Esophagus (tissue), 2 donors: ENCODE results near the gene VANGL1. TPM values are rescaled to one million over a fixed set of nuclear protein-coding genes. Genes with fewer than 3 reads are reported as not detected.

ENCODE experiments used
- H3K27ac ChIP-seq, 2 donors: one replicate each; pipeline ENCODE4 v1.5.1; 2013; ENCODE audit warnings: low read depth in 2 of 2, mild to moderate bottlenecking in 2 of 2, inconsistent platforms in 1 of 2, low read length in 1 of 2, moderate library complexity in 1 of 2
- H3K27me3 ChIP-seq, 2 donors: one replicate each; pipeline ENCODE4 v1.6.1; 2013; ENCODE audit warnings: low read length in 2 of 2, control low read depth in 1 of 2, mild to moderate bottlenecking in 1 of 2; ENCODE audit not compliant: insufficient read depth in 2 of 2, control insufficient read depth in 1 of 2
- H3K36me3 ChIP-seq, 2 donors: one replicate each; pipeline ENCODE4 v1.6.1; 2013; ENCODE audit warnings: low read length in 1 of 2; ENCODE audit not compliant: control insufficient read depth in 2 of 2, insufficient read depth in 2 of 2
- H3K4me1 ChIP-seq, 2 donors: one replicate each; pipeline ENCODE4 v1.6.1; 2013; ENCODE audit warnings: low read length in 1 of 2; ENCODE audit not compliant: control insufficient read depth in 2 of 2, insufficient read depth in 2 of 2
- H3K4me3 ChIP-seq, 2 donors: one replicate each; pipeline ENCODE4 v1.5.1; 2013; ENCODE audit warnings: low read length in 2 of 2, mild to moderate bottlenecking in 2 of 2, low read depth in 1 of 2, moderate library complexity in 1 of 2
- H3K9me3 ChIP-seq, 2 donors: one replicate each; pipeline ENCODE4 v1.6.1; 2013; ENCODE audit warnings: mild to moderate bottlenecking in 2 of 2, low read depth in 1 of 2, low read length in 1 of 2, moderate library complexity in 1 of 2; ENCODE audit not compliant: control insufficient read depth in 2 of 2, insufficient read depth in 1 of 2
- WGBS, 2 donors: extraction: QIAGEN DNeasy Blood & Tissue Kit; methylation state at CpG; one replicate each; pipeline ENCODE4 v1.1.7; 2013; 5-methylcytosine and 5-hydroxymethylcytosine counted together
- polyA plus RNA-seq, 2 donors: library from polyadenylated mRNA; stranded (reverse); fragments of 200-250 nt; gene quantifications; one replicate each; pipeline ENCODE4 v1.2.3, GENCODE V29; 2013
- donor health status: healthy with polysubstance abuse.
- donor health status: Bipolar disorder and iron deficiency.

The VANGL1 gene
- polyA plus RNA-seq, 2 donors = 3.4 to 4.1 TPM

GRCh38 chr1:115740811-115741210 lies 99.0 kb downstream of the VANGL1 start:
- H3K27ac ChIP-seq = peak overlapping the region in 1 of 2 donors; percentile 21
- H3K4me3 ChIP-seq = no peak overlapping the region
- WGBS, 2 donors = 77 to 81% methylated on average over 1 of the region's 1 CpG
- H3K4me1 ChIP-seq = no peaks in the 10 kb centered on the region
- no peaks in the 10 kb centered on the region for H3K27me3 ChIP-seq
- H3K9me3 ChIP-seq = no peaks in the 10 kb centered on the region
- no peaks in the 10 kb centered on the region for H3K36me3 ChIP-seq

DNA sequence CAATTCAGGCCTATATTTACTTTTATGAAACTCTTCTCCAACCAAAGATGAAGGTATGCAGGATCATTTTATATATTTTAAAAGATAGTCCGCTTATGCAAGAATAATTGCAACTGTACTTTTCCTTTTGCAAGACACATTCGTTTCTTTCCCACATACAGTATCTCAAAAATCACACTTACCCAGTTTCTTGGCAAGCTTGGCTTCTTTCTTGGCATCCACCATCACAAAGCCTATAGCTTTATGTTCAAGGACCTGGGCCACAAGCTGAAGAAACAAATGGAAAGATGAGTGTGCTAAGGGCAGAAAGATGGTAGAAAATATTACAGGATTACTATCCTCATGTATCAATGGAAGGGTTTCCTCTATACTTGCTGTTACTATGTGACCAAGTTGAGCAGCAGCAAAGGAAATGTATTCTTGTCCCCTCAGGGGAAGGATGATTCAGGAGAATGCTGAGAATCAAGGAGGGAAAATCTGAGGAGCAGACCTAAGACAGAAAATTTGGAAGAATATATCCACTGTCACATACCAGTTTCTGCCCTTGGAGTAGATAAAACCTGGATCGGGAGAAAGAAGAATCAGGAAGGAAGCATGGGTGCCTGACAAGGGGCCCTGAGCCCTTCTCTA lies 103.0 kb downstream of the VANGL1 start:
- Histone ChIP-seq H3K27ac (no peak overlapping the region), H3K9me3 (no peaks in the 10 kb centered on the region), H3K4me1 (peaks cover 2 to 6% of the 10 kb centered on the region in 2 donors), H3K27me3 (no peaks in the 10 kb centered on the region), H3K36me3 (no peaks in the 10 kb centered on the region), H3K4me3 (no peak overlapping the region)
- 72 to 80% methylated on average over 3 of the region's 3 CpGs for WGBS, 2 donors

DNA sequence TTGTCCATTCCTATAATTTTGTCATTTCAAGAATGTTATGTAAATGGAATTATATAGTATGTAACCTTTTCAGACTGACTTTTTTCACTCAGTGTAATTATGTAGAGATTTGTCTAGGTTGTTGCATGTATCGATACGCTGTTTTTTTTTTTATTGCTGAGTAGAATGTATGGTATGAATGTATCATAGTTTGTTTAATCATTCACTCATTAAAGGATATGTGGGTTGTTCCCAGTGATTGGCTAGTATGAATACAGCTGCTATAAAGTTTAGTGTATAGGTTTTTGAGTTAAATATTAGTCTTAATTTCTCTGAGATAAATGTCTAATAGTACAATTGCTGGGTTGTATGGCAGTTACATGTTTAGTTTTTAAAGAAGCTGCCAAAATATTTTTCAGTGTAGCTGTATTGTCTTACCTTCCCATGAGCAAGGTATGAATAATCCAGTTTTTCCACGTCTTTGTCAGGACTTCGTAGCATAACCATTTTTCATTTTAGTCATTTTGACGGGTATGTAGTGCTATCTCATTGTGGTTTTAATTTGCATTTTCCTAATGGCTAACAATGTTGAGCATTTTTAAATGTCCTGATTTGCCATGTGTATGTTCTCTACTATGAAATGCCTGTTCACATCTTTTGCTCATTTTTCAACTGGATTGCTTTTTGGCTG lies 104.4 kb downstream of the VANGL1 start:
- Histone ChIP-seq H3K36me3 (no peaks in the 10 kb centered on the region), H3K9me3 (no peaks in the 10 kb centered on the region), H3K4me1 (peaks cover 2 to 6% of the 10 kb centered on the region in 2 donors), H3K4me3 (no peak overlapping the region), H3K27ac (no peak overlapping the region), H3K27me3 (no peaks in the 10 kb centered on the region)
- WGBS, 2 donors = 45 to 60% methylated on average over 5 of the region's 5 CpGs

Other genes starting within 250 kb of the VANGL1 start
- gene CASQ2, start 126.7 kb downstream of the VANGL1 start, polyA plus RNA-seq = 1 to 10 TPM; 2.2 to 6.7 TPM
- 1 to 10 TPM; 1.3 to 1.8 TPM for gene NHLH2, start 199.2 kb downstream of the VANGL1 start, polyA plus RNA-seq